ENCODE measurements around the gene IL31RA. TPM values are rescaled to one million over a fixed set of nuclear protein-coding genes. Genes with fewer than 3 reads are reported as not detected.

Gene IL31RA
- total RNA-seq, 6 donors from 2014 or later: 0.31 TPM; not detected in 5

DNA sequence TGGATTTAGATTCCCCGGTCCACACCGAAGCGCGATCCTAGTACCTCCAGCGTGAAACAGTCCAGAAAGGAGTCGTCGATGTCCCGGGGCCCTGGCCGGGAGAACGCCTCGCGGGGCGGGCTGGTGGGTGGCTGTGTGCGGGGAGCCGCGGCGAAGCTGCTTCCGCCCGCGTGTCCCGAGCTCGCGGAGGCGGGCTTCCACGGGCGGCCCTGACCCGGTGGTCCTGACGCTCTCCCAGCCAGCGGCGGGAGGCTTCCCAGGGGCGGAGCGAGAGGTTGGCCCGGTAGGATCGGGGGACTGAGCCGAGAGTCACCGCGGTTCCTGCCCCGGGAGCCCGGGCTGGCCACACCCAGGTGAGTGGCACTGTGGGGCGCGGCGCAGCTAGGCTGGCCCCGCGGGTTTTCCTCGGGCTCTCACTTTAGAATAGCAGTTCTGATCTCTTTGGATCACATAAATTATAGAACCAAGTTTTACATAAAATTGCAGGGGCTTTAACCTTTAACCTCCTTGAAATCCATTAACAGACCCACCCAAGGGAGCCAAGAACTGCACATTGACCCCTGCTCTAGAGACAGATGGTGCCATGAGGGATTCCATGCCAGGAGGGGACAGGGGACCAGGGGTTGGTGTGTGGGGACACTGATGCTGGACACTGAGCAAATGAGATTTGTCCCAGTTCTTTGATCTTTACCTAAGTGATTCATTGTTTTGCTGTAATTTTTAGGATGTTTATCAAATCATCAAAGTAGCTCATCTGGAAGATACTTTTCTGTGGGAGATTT, 29.2 kb upstream of the IL31RA start:
- ATAC-seq (ENCODE audit: low FRiP score in 2 of 2): peak in 1 of 2 donors; percentile 75
- Histone ChIP-seq H3K36me3 (no peaks in the 10 kb centered on the region), H3K27ac (no peak overlapping the region), H3K4me3 (peak overlapping the region in 3 of 4 donors; percentile 24 to 49 (median 36)), H3K27me3 (peaks cover 0 to 10% (median 2%) of the 10 kb centered on the region in 4 donors), H3K4me1 (peaks cover 3 to 8% (median 6%) of the 10 kb centered on the region in 4 donors), H3K9me3 (no peaks in the 10 kb centered on the region)
- TF ChIP-seq POLR2AphosphoS5 (IDR thresholded peaks at IDR 0.05) (no peak), EP300 (IDR thresholded peaks at IDR 0.05) (no peak), POLR2A (IDR thresholded peaks at IDR 0.05) (no peak)
- TF ChIP-seq, protein P1, sequence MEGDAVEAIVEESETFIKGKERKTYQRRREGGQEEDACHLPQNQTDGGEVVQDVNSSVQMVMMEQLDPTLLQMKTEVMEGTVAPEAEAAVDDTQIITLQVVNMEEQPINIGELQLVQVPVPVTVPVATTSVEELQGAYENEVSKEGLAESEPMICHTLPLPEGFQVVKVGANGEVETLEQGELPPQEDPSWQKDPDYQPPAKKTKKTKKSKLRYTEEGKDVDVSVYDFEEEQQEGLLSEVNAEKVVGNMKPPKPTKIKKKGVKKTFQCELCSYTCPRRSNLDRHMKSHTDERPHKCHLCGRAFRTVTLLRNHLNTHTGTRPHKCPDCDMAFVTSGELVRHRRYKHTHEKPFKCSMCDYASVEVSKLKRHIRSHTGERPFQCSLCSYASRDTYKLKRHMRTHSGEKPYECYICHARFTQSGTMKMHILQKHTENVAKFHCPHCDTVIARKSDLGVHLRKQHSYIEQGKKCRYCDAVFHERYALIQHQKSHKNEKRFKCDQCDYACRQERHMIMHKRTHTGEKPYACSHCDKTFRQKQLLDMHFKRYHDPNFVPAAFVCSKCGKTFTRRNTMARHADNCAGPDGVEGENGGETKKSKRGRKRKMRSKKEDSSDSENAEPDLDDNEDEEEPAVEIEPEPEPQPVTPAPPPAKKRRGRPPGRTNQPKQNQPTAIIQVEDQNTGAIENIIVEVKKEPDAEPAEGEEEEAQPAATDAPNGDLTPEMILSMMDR (IDR thresholded peaks at IDR 0.05): no peak
- peak; percentile 27 to 87 for DNase-seq
- 15 to 27% methylated on average over 12 to 37 of the region's 45 CpGs for WGBS, 2 donors

DNA sequence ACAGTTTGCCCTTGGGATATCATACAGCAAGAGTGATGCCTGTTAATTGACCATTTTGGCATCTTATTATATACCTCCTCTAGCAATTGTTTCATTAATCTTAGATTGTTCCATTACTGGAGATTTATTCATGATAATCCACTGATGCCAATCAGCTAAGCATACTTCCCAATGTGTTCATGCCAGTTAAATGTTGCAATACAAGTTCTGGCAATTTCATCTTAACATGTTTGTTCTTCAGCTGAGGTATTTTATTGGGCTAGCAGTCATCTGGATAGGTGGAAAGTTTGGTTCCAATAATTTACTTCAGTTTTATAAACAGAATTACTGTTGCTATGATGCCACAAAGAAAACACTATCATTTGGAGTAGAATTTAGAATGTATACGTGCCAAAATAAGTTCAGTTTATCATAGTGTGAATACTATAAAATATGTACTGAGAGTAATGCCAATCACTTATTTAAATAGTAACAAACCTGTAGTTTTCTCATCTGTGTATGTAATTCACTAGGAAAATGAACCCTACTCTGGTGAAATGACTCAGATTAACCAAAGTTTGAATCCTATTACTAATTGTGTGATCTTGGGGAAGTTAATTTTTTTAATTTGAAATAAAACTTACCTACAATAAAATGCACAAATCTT, 27.9 kb upstream of the IL31RA start:
- Histone ChIP-seq H3K27me3 (peaks cover 0 to 10% (median 2%) of the 10 kb centered on the region in 4 donors), H3K27ac (no peak overlapping the region), H3K9me3 (no peaks in the 10 kb centered on the region), H3K4me3 (no peak overlapping the region), H3K4me1 (peaks cover 3 to 8% (median 6%) of the 10 kb centered on the region in 4 donors), H3K36me3 (no peaks in the 10 kb centered on the region)
- 47 to 74% methylated on average over 1 of the region's 1 CpG for whole genome bisulfite sequencing, 2 donors
- TF ChIP-seq POLR2A (IDR thresholded peaks at IDR 0.05) (no peak), POLR2AphosphoS5 (IDR thresholded peaks at IDR 0.05) (no peak), EP300 (IDR thresholded peaks at IDR 0.05) (no peak)
- TF ChIP-seq, protein P1 (IDR thresholded peaks at IDR 0.05): no peak
- DNase-seq (no peak), ATAC-seq (ENCODE audit: low FRiP score in 2 of 2) (no peak)

DNA sequence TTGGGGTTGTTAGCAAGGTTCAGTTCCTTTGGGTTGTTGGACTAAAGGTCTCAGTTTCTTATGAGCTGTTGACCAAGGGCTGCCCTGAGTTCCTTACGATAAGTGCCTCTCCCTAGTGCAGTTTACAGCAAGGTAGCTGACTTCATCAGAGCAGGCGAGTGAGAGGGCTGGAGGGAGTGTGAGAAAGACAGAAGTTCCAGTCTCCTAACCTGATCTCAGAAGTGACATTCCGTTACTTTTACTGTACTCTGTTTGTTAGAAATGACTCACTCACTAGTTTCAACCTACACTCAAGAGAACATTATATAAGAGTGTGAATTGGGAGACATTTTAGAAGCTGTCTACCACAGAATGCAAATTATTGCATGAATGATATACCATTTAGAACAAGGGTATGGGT, 21.2 kb upstream of the IL31RA start:
- Histone ChIP-seq H3K27me3 (no peaks in the 10 kb centered on the region), H3K27ac (no peak overlapping the region), H3K4me3 (no peak overlapping the region), H3K4me1 (no peaks in the 10 kb centered on the region), H3K36me3 (no peaks in the 10 kb centered on the region), H3K9me3 (no peaks in the 10 kb centered on the region)
- DNase-seq (no peak), ATAC-seq (ENCODE audit: low FRiP score in 2 of 2) (no peak)
- TF ChIP-seq POLR2AphosphoS5 (IDR thresholded peaks at IDR 0.05) (no peak), POLR2A (IDR thresholded peaks at IDR 0.05) (no peak), EP300 (IDR thresholded peaks at IDR 0.05) (no peak)
- TF ChIP-seq, protein P1 (IDR thresholded peaks at IDR 0.05): no peak
- 91 to 92% methylated on average over 3 of the region's 3 CpGs for WGBS, 2 donors

DNA sequence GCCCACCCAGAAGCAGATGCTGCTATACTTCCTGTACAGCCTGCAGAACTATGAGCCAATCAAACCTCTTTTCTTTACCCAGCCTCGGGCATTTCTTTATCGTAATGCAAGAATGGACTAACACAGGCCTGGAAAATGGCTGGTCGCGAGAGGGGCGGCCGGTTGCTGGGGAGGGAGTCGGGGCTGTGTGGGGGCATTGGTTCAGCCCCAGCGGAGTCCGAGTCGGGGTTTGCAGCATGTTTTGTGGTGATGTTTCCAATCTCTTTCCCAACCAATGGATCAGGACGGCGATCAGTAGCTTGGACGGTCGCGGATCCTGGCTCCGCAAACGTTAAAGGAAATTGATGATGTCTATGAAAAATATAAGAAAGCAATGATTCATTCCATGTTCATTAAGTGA, 18.7 kb upstream of the IL31RA start:
- WGBS, 2 donors: 94 to 96% methylated on average over 17 of the region's 17 CpGs
- DNase-seq: peak in 1 of 2 donors; percentile 45

More for the DNA sequence above, 18.7 kb upstream of the IL31RA start:
- Histone ChIP-seq H3K36me3 (no peaks in the 10 kb centered on the region), H3K4me1 (no peaks in the 10 kb centered on the region), H3K27me3 (no peaks in the 10 kb centered on the region), H3K27ac (no peak overlapping the region), H3K4me3 (no peak overlapping the region), H3K9me3 (no peaks in the 10 kb centered on the region)
- no peak for ATAC-seq (ENCODE audit: low FRiP score in 2 of 2)
- TF ChIP-seq, protein P1 (IDR thresholded peaks at IDR 0.05): no peak
- no peak for TF ChIP-seq POLR2AphosphoS5 (IDR thresholded peaks at IDR 0.05)
- TF ChIP-seq POLR2A (IDR thresholded peaks at IDR 0.05): no peak
- TF ChIP-seq EP300 (IDR thresholded peaks at IDR 0.05): no peak

Data from upper lobe of left lung (tissue), 6 donors.